ENCODE results near the gene AJAP1. TPM values are rescaled to one million over a fixed set of nuclear protein-coding genes. Genes with fewer than 3 reads are reported as not detected.

AJAP1 gene
- total and polyA plus RNA-seq, 2 donors (not counting 1 experiment from before 2014, with no cell fraction given): not detected

- no peak overlapping the region for H3K27ac Mint-ChIP-seq
- Histone ChIP-seq H3K79me2 (ENCODE audit: control insufficient read depth, insufficient read depth, low read length) (no peaks in the 10 kb centered on the region), H3K4me1 (ENCODE audit: control insufficient read depth in 2 of 2, insufficient read depth in 2 of 2, low read length in 2 of 2) (no peaks in the 10 kb centered on the region), H3K9me3 (ENCODE audit: control extremely low read depth in 1 of 3, control insufficient read depth in 2 of 3, insufficient read depth in 1 of 3, low read length in 2 of 3) (no peaks in the 10 kb centered on the region), H3K4me3 (ENCODE audit: control extremely low read depth in 1 of 5, extremely low read depth in 1 of 5, insufficient read depth in 1 of 5, low read depth in 2 of 5, low read length in 4 of 5) (no peak overlapping the region), H3K4me2 (replicated peaks; ENCODE audit: low read depth, low read length, poor library complexity, severe bottlenecking) (no peak overlapping the region), H4K20me1 (ENCODE audit: control insufficient read depth, insufficient read depth, low read length, poor library complexity, severe bottlenecking) (no peaks in the 10 kb centered on the region), H3K9ac (ENCODE audit: low read length) (no peak overlapping the region), H2AFZ (ENCODE audit: insufficient read depth, low read depth, low read length, poor library complexity, severe bottlenecking) (no peak overlapping the region), H3K36me3 (replicated peaks in 1 of 2; ENCODE audit: control extremely low read depth in 1 of 2, control insufficient read depth in 1 of 2, extremely low read depth in 1 of 2, insufficient read depth in 2 of 2, low read length in 1 of 2) (no peaks in the 10 kb centered on the region), H3K27ac (ENCODE audit: low read length in 2 of 2) (no peak overlapping the region), H3K27me3 (replicated peaks in 1 of 4; ENCODE audit: control extremely low read depth in 1 of 4, control insufficient read depth in 3 of 4, insufficient read depth in 4 of 4, low read length in 3 of 4) (no peaks in the 10 kb centered on the region)
- H3K4me3 Mint-ChIP-seq: no peak overlapping the region
- 71% methylated on average over 3 of the region's 10 CpGs for WGBS (ENCODE audit: insufficient coverage)
- no peaks in the 10 kb centered on the region for H3K9me3 Mint-ChIP-seq (ENCODE audit: insufficient read depth)
- TF ChIP-seq, protein P1, sequence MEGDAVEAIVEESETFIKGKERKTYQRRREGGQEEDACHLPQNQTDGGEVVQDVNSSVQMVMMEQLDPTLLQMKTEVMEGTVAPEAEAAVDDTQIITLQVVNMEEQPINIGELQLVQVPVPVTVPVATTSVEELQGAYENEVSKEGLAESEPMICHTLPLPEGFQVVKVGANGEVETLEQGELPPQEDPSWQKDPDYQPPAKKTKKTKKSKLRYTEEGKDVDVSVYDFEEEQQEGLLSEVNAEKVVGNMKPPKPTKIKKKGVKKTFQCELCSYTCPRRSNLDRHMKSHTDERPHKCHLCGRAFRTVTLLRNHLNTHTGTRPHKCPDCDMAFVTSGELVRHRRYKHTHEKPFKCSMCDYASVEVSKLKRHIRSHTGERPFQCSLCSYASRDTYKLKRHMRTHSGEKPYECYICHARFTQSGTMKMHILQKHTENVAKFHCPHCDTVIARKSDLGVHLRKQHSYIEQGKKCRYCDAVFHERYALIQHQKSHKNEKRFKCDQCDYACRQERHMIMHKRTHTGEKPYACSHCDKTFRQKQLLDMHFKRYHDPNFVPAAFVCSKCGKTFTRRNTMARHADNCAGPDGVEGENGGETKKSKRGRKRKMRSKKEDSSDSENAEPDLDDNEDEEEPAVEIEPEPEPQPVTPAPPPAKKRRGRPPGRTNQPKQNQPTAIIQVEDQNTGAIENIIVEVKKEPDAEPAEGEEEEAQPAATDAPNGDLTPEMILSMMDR (IDR thresholded peaks at IDR 0.05): no peak
- TF ChIP-seq EZH2 (IDR thresholded peaks at IDR 0.05; ENCODE audit: borderline replicate concordance, insufficient read depth, low read depth, low read length, poor library complexity, severe bottlenecking): no peak
- ChIA-PET POLR2A (no interaction called here), CTCF (no interaction called here)
- ATAC-seq (ENCODE audit: low read depth) (no peak), DNase-seq (no peak)
- peaks cover 27% of the 10 kb centered on the region for H3K27me3 Mint-ChIP-seq
- H3K4me1 Mint-ChIP-seq: peaks cover 4% of the 10 kb centered on the region
- intact Hi-C loops (cut with micrococcal nuclease): no loop called here
These were observed 13.5 kb upstream of the AJAP1 start for GRCh38 chr1:4640931-4641330.

- no peak overlapping the region for H2AFZ ChIP-seq (ENCODE audit: insufficient read depth, low read depth, low read length, poor library complexity, severe bottlenecking)
- TF ChIP-seq EZH2 (IDR thresholded peaks at IDR 0.05; ENCODE audit: borderline replicate concordance, insufficient read depth, low read depth, low read length, poor library complexity, severe bottlenecking): no peak
- TF ChIP-seq, protein P1 (IDR thresholded peaks at IDR 0.05): no peak
- no peak for ATAC-seq (ENCODE audit: low read depth)
- ChIA-PET POLR2A (no interaction called here), CTCF (no interaction called here)
- H3K36me3 ChIP-seq (replicated peaks in 1 of 2; ENCODE audit: control extremely low read depth in 1 of 2, control insufficient read depth in 1 of 2, extremely low read depth in 1 of 2, insufficient read depth in 2 of 2, low read length in 1 of 2): no peaks in the 10 kb centered on the region
- H3K9me3 ChIP-seq (ENCODE audit: control extremely low read depth in 1 of 3, control insufficient read depth in 2 of 3, insufficient read depth in 1 of 3, low read length in 2 of 3): peaks cover 0 to 4% (median 0%) of the 10 kb centered on the region in 3 donors
- Mint-ChIP-seq H3K4me3 (no peak overlapping the region), H3K4me1 (no peaks in the 10 kb centered on the region), H3K27me3 (peaks cover 15% of the 10 kb centered on the region), H3K9me3 (ENCODE audit: insufficient read depth) (no peaks in the 10 kb centered on the region), H3K27ac (no peak overlapping the region)
- no peak overlapping the region for H3K4me2 ChIP-seq (replicated peaks; ENCODE audit: low read depth, low read length, poor library complexity, severe bottlenecking)
- no peak for DNase-seq
- H3K79me2 ChIP-seq (ENCODE audit: control insufficient read depth, insufficient read depth, low read length): no peaks in the 10 kb centered on the region
- peaks cover 0 to 24% (median under 1%) of the 10 kb centered on the region in 4 experiments for H3K27me3 ChIP-seq (replicated peaks in 1 of 4; ENCODE audit: control extremely low read depth in 1 of 4, control insufficient read depth in 3 of 4, insufficient read depth in 4 of 4, low read length in 3 of 4)
- intact Hi-C loops (cut with micrococcal nuclease): no loop called here
- no peak overlapping the region for H3K9ac ChIP-seq (ENCODE audit: low read length)
- H3K4me1 ChIP-seq (ENCODE audit: control insufficient read depth in 2 of 2, insufficient read depth in 2 of 2, low read length in 2 of 2): peaks cover 0 to under 1% of the 10 kb centered on the region in 2 donors
- no peak overlapping the region for H3K27ac ChIP-seq (ENCODE audit: low read length in 2 of 2)
- 100% methylated on average over 1 of the region's 1 CpG for WGBS (ENCODE audit: insufficient coverage)
- no peak overlapping the region for H3K4me3 ChIP-seq (ENCODE audit: control extremely low read depth in 1 of 5, extremely low read depth in 1 of 5, insufficient read depth in 1 of 5, low read depth in 2 of 5, low read length in 4 of 5)
- H4K20me1 ChIP-seq (ENCODE audit: control insufficient read depth, insufficient read depth, low read length, poor library complexity, severe bottlenecking): no peaks in the 10 kb centered on the region
These were observed 7.0 kb upstream of the AJAP1 start for GRCh38 chr1:4647391-4647790.

Data from B cell (primary cell).